ENCODE data around the gene S100A6. TPM values are rescaled to one million over a fixed set of nuclear protein-coding genes. Genes with fewer than 3 reads are reported as not detected.

Gene S100A6
- total RNA-seq, 2 donors from 2014 or later: 3.7 to 7.5 TPM

DNA sequence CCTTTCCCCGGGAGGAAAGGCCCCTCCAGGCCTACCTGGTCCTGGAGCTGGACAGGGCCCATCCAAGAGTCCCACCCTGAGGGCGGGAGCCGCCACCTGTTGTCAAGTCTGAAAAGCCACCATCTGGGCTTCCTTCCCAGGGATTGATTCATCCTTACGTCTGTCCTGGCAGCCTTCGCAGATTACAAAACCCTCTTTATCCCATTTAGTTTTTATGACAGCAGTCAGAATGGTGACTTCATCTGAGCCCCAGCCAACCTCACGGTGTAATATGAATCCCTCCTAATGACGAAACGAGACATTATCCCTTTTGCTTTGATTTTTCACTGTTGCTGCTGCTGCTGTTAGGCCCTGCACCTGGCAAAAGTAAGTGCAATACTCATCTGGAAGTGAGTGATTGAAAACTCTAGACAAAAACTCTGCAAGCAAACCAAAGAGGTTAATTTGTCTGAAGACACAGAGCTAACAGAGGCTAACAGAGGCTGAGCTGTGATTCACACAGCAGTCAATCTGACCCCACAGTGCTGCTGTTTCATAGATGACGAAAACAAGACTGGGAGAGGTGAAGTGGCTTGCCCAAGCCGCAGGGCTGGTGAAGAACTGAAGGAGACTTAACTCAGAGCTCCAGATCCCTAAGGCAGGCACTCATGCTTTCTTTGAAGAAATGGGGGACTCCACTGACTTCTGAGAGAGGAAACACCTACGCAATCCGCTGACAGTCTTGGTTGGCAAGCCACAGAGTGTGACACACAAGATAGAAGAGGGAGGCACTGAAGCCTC lies 45.3 kb downstream of the S100A6 start:
- Histone ChIP-seq H3K36me3 (ENCODE audit: control insufficient read depth, insufficient read depth, low read length) (no peaks in the 10 kb centered on the region), H3K9ac (ENCODE audit: extremely low read depth, low read length, poor library complexity, severe bottlenecking) (no peak overlapping the region), H3K27me3 (ENCODE audit: control insufficient read depth, insufficient read depth, low read length, poor library complexity, severe bottlenecking) (no peaks in the 10 kb centered on the region), H3K4me1 (ENCODE audit: control insufficient read depth, insufficient read depth, low read length) (no peaks in the 10 kb centered on the region), H3K9me3 (ENCODE audit: control insufficient read depth, low read length) (no peaks in the 10 kb centered on the region), H3K4me3 (ENCODE audit: low read length) (no peak overlapping the region), H3K27ac (ENCODE audit: low read depth, low read length) (peak overlapping the region; percentile 61)
- H3K27ac Mint-ChIP-seq: no peak overlapping the region
- no peak for DNase-seq
- TF ChIP-seq, protein P1, sequence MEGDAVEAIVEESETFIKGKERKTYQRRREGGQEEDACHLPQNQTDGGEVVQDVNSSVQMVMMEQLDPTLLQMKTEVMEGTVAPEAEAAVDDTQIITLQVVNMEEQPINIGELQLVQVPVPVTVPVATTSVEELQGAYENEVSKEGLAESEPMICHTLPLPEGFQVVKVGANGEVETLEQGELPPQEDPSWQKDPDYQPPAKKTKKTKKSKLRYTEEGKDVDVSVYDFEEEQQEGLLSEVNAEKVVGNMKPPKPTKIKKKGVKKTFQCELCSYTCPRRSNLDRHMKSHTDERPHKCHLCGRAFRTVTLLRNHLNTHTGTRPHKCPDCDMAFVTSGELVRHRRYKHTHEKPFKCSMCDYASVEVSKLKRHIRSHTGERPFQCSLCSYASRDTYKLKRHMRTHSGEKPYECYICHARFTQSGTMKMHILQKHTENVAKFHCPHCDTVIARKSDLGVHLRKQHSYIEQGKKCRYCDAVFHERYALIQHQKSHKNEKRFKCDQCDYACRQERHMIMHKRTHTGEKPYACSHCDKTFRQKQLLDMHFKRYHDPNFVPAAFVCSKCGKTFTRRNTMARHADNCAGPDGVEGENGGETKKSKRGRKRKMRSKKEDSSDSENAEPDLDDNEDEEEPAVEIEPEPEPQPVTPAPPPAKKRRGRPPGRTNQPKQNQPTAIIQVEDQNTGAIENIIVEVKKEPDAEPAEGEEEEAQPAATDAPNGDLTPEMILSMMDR (conservative IDR thresholded peaks at IDR 0.05): no peak
- no peaks in the 10 kb centered on the region for H3K36me3 Mint-ChIP-seq (ENCODE audit: low read depth)
- no peaks in the 10 kb centered on the region for H3K9me3 Mint-ChIP-seq
- H3K27me3 Mint-ChIP-seq (ENCODE audit: insufficient read depth): no peaks in the 10 kb centered on the region
- peaks cover 13% of the 10 kb centered on the region for H3K4me1 Mint-ChIP-seq
- no peak overlapping the region for H3K4me3 Mint-ChIP-seq
- 80 to 86% methylated on average over 8 to 12 of the region's 12 CpGs for whole genome bisulfite sequencing, 2 experiments (ENCODE audit: insufficient coverage in 1 of 2, insufficient read length in 1 of 2)

DNA sequence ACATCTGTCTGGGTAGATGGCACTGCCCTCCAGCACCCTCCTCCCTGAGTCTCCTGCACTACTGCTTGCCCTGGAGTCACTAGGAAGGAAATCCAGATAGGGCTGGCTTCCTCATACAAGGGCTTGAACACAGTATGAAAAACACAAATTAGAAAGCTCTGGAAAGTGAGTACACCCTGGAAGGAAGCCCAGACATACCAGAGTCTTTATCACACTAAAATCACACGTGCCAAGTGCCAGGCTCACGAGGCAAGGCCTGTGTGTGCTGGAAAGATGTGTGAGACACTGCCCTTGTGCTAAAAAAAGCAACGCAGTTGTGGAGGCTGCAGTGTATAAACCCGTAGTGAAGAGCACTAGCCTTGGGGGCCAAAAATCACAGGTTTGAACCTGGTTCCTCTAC lies 47.1 kb downstream of the S100A6 start:
- H3K36me3 Mint-ChIP-seq (ENCODE audit: low read depth): no peaks in the 10 kb centered on the region
- no peak overlapping the region for H3K27ac ChIP-seq (ENCODE audit: low read depth, low read length)
- WGBS, 2 experiments (ENCODE audit: insufficient coverage in 1 of 2, insufficient read length in 1 of 2): 68 to 100% methylated on average over 3 to 4 of the region's 4 CpGs

DNA sequence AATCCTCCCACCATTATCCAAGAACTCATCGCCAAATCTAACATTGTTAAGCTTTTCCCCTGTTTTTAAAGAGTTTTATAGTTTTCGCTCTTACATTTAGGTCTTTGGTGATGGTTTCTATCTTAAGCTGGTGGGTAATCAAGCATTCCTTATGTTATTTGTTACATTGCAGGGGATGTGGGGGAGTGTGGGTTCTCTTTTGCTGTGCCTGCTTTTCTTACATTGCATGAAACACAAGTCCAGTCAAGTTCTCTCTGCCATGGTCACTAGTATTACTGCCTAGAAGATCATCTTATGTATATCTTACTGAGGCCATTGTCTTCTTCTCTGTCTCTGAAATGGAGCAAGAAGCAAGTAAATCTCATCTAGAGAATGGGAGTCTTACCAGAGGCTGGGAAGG lies 48.1 kb downstream of the S100A6 start:
- no peak overlapping the region for H3K4me3 ChIP-seq (ENCODE audit: low read length)
- no peaks in the 10 kb centered on the region for H3K4me1 ChIP-seq (ENCODE audit: control insufficient read depth, insufficient read depth, low read length)
- Mint-ChIP-seq H3K4me3 (no peak overlapping the region), H3K27me3 (ENCODE audit: insufficient read depth) (no peaks in the 10 kb centered on the region), H3K36me3 (ENCODE audit: low read depth) (no peaks in the 10 kb centered on the region), H3K9me3 (no peaks in the 10 kb centered on the region), H3K4me1 (peaks cover 7% of the 10 kb centered on the region), H3K27ac (no peak overlapping the region)
- H3K9me3 ChIP-seq (ENCODE audit: control insufficient read depth, low read length): no peaks in the 10 kb centered on the region
- TF ChIP-seq, protein P1 (conservative IDR thresholded peaks at IDR 0.05): no peak
- no peak overlapping the region for H3K27ac ChIP-seq (ENCODE audit: low read depth, low read length)
- H3K36me3 ChIP-seq (ENCODE audit: control insufficient read depth, insufficient read depth, low read length): no peaks in the 10 kb centered on the region
- H3K9ac ChIP-seq (ENCODE audit: extremely low read depth, low read length, poor library complexity, severe bottlenecking): no peak overlapping the region
- 95% methylated on average over 2 of the region's 2 CpGs; no CpG with 5 or more reads in 1 of the 2 experiments for WGBS, 2 experiments (ENCODE audit: insufficient coverage in 1 of 2, insufficient read length in 1 of 2)
- no peaks in the 10 kb centered on the region for H3K27me3 ChIP-seq (ENCODE audit: control insufficient read depth, insufficient read depth, low read length, poor library complexity, severe bottlenecking)
- no peak for DNase-seq

More for the DNA sequence above, 47.1 kb downstream of the S100A6 start:
- DNase-seq: no peak
- no peaks in the 10 kb centered on the region for H3K27me3 Mint-ChIP-seq (ENCODE audit: insufficient read depth)
- Histone ChIP-seq H3K36me3 (ENCODE audit: control insufficient read depth, insufficient read depth, low read length) (no peaks in the 10 kb centered on the region), H3K9me3 (ENCODE audit: control insufficient read depth, low read length) (no peaks in the 10 kb centered on the region), H3K4me3 (ENCODE audit: low read length) (no peak overlapping the region), H3K9ac (ENCODE audit: extremely low read depth, low read length, poor library complexity, severe bottlenecking) (no peak overlapping the region), H3K4me1 (ENCODE audit: control insufficient read depth, insufficient read depth, low read length) (no peaks in the 10 kb centered on the region), H3K27me3 (ENCODE audit: control insufficient read depth, insufficient read depth, low read length, poor library complexity, severe bottlenecking) (no peaks in the 10 kb centered on the region)
- H3K27ac Mint-ChIP-seq: no peak overlapping the region
- peaks cover 7% of the 10 kb centered on the region for H3K4me1 Mint-ChIP-seq
- no peaks in the 10 kb centered on the region for H3K9me3 Mint-ChIP-seq
- H3K4me3 Mint-ChIP-seq: no peak overlapping the region
- TF ChIP-seq, protein P1 (conservative IDR thresholded peaks at IDR 0.05): no peak

Data from endodermal cell (in vitro differentiated cells).